GM18502 (cell line): Measurements from ENCODE around the gene SLC25A12.

Experiments
- ATAC-seq: cut with Tn5 transposase; IDR thresholded peaks from one replicate; pipeline ENCODE4 v1.9.1; 2021; ENCODE audit warnings: mild to moderate bottlenecking; ENCODE audit not compliant: unreplicated experiment, poor library complexity

SLC25A12 gene

GRCh38 chr2:171889808-171890207, 4.2 kb downstream of the SLC25A12 start:
- no peak for ATAC-seq

- ATAC-seq: no peak
Measured at GRCh38 chr2:171889333-171889732, 4.7 kb downstream of the SLC25A12 start.

- ATAC-seq: no peak
Measured at GRCh38 chr2:171883275-171883893, 10.7 kb downstream of the SLC25A12 start.

DNA sequence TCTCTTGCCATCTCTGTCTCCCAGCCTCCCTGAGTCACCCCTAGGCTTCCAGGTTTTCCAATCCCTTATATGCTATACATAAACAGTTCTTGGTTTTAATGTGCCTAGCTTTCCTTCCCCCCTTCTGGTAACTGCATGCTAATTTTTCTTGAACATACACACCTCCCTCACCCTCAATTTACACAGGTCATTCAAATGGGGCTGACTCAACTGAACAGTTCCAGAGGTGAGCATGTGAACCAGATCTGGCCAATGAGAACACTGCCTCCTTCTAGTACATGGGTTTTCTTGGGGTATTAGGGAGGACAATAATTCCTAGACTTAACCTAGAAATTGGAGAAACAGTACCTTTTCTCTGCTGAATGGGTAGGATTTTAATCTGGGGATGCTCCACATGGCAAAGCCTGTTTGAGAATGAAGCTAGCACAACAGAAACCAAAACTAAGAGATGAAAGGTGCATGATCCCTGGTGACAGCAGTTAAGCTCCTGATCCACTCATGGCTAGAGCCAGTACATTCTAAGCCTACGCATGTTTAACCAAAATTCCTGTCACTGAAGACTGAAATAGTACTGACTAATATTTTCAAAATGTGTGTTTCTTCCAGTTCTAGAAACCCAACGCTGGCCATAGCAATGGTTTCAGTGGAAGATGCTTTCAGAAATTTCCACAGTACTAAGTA, 11.8 kb downstream of the SLC25A12 start:
- ATAC-seq: no peak

GRCh38 chr2:171880774-171881173, 13.3 kb downstream of the SLC25A12 start:
- ATAC-seq: no peak

GRCh38 chr2:171879865-171880264, 14.2 kb downstream of the SLC25A12 start:
- no peak for ATAC-seq

- no peak for ATAC-seq
Measured at GRCh38 chr2:171878481-171878993, 15.5 kb downstream of the SLC25A12 start.

GRCh38 chr2:171874963-171875362, 19.1 kb downstream of the SLC25A12 start:
- no peak for ATAC-seq

DNA sequence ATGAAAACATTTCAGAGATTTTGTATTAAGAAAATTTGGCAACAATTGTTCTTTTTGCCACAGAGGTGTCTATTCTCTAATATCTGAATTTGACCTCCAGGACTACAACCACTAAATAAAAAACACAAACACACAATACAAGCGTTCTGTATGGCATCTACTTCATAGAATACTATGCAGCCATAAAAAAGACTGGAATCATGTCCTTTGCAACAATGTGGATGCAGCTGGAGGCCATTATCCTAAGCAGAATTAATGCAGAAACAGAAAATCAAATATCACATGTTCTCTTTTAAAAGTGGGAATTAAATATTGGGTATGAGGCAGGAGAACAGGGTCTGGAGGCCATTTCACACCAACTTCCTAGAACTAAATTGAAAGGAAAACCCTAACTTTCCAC, 19.5 kb downstream of the SLC25A12 start:
- ATAC-seq: no peak

DNA sequence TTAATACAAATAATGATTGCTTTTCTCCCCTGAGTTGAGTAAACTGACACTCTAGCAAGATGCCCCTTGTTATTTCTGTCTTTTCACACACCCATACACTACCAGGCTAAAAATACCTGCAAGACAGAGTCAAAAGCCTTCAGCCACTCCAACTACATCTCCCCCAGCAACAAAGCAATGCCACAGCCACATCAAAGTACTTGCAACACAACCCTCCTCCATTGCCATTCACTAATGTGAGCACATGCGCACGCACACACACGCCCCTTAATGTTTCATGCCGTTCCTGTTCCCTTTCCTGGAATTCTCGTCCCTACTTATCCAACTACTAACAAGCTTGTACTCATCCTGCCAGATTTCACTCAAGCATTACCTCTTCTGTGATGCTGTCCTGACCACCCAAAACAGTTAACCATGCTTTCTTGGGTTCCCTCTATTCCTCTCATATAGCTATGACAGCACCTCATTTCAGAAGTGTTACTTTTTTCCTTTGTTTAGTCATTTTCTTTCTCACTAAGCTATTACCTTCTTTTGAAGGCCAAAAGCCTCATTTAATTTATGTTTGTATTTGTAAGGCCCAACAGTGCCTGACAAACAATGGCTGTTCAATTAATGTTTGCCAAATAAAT, 29.6 kb downstream of the SLC25A12 start:
- ATAC-seq: no peak

- no peak for ATAC-seq
Measured at GRCh38 chr2:171862501-171862900, 31.5 kb downstream of the SLC25A12 start.

- no peak for ATAC-seq
Measured at GRCh38 chr2:171858397-171858958, 35.6 kb downstream of the SLC25A12 start.

DNA sequence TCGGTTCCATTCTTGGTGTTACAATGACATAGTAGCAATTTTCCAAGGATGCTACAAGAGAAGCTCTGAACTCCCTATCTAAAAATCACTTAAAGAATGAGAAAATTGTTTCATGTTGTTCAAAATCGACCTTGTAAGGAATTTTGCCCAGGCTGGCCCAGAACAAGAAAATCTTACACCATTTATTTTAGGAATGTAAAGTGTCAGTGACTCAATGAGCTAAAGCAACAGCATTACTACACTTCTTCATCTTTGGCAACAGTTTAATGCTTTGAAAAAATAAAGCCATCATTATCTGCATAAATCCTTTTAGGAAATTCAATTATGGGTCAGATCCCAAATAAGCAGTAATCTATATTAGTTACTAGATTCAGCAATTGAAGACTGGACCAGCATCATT, 38.6 kb downstream of the SLC25A12 start:
- ATAC-seq: no peak

DNA sequence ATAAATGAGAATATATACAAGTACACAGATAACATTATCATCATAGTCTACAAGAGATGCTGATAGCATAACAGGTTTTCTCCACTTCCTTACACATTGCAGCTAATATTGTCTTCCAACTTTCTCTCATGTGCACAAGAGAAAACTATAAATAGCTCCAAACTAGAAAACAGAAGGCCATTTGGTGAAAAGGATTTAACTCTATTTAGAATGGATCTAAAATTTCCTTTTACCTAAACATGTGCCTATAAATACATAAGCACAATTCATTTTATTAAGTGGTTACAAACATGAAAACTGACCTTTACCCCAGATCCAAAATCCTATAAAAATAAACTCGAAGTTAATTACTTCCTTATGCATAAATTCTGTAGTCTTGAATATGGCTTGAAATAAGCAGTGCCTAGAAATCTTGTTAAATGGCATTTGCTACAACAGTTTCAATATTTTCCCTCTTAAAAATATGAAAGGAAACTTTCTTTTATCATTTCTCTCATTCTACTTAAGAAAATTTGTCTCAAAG, 41.6 kb downstream of the SLC25A12 start:
- no peak for ATAC-seq

DNA sequence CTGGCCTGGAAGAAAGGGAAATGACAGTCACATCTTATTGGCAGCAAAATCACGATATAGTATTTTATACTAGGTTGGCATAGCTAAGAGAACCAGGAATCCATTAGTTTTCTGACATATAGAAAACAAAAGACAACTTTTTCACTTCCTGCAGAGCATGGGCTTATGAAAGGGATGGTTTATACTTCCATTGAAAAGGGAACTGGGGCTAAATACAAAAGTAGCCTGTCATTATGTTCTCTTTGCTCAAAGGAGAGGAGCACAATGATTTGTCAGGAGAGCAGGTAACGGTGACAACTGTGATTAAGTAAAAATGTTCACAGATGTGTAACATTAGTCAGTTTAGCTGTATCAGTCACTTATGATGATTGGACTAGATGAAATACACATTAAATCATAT, 46.4 kb downstream of the SLC25A12 start:
- no peak for ATAC-seq

DNA sequence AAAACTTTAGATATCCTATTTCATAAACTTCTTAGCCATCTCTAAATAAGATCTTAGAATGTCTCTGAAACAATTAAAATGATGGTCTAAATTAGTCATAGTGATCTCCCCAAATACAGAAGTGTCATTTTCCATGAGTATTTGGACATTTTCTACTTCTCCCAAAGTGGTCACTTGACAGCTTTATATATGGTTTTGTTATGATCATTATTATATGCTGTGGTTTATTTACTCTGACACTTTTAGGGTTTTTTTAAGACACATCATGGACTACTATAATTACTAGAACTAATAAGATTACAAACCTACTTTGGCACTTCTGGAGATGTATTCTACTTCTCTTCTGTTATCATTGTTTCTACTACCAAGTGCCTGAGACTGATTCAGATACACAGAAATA, 47.1 kb downstream of the SLC25A12 start:
- ATAC-seq: no peak

DNA sequence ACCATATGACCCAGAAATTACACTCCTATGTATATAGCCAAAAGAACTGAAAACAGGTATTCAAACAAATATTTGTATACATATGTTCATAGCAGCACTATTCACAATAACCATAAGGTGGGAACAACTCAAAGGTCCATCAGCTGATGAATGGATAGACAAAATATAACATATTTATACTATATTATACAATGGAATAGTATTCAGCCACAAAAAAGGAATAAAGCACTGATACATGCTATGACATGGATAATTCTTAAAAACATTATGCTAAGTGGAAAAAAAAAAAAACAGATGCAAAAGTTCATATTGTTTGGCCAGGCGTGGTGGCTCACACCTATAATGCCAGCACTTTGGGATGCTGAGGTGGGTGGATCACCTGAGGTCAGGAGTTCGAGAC, 52.0 kb downstream of the SLC25A12 start:
- no peak for ATAC-seq

DNA sequence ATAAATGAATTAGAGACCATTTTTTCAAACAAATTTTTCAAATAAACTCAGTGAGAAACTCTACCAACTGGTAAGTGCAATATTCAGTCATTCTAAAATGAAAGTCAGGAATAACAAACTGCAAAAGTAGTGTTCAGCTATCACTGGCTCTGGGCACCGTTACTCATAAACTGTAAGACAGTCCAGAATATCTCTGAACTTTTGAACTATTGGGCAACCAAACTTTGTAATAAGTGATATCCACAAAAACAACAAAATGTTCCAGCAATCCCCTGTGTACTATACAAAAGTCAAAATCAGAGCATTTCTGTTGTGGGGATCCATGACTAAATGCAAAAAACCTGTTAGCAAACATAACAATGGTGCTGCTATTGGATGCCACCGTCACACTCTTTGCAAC, 56.3 kb downstream of the SLC25A12 start:
- no peak for ATAC-seq

GRCh38 chr2:171836146-171836910, 57.7 kb downstream of the SLC25A12 start:
- ATAC-seq: no peak

DNA sequence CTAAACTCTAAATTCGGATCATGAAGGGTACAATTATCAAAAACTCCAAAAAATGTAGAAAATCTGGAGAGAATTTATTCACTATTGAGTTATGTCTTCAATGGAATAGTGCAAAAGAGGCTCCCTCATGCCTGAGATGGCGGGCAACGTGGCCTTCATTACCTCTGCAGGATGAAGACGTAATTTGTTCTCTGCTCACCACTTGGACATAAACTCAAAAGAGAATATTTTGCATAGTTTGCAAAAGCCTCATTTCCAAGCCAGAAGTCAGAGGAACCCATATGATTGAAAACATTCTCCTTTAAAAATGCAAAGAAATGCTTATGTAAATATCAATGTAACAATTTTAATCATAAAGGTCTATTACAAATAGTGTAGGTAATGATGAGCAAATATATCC, 58.7 kb downstream of the SLC25A12 start:
- no peak for ATAC-seq
